Fibroblast of skin of right quadriceps (primary cell): Measurements from ENCODE around the gene ZP2.
"Not testable (repeated sequence)": the region's sequence is repeated elsewhere in the genome, so short reads cannot be mapped to it uniquely, and the experiment has no call there.

Experiments used
- DNase-seq: peaks from one replicate; pipeline ENCODE4 v3.0.0-alpha.2; 2013

The ZP2 gene

GRCh38 chr16:21211486-21211885 is at the start of gene ZP2:
TSS of gene ZP2 (minus strand) at chr16:21211574. CDS start at chr16:21211547, 27 bp downstream.
- no peak for DNase-seq

- no peak for DNase-seq
These were observed 45.9 kb upstream of the ZP2 start for GRCh38 chr16:21257284-21257683.

- DNase-seq, result no peak
These were observed 45.3 kb upstream of the ZP2 start for GRCh38 chr16:21256636-21257035.

- DNase-seq, result no peak
These were observed 42.1 kb upstream of the ZP2 start for GRCh38 chr16:21253470-21253869.

- no peak for DNase-seq
These were observed 38.9 kb upstream of the ZP2 start for GRCh38 chr16:21250072-21250923.

- not testable (repeated sequence) for DNase-seq
These were observed 36.8 kb upstream of the ZP2 start for GRCh38 chr16:21248179-21248578.

- no peak for DNase-seq
These were observed 33.3 kb upstream of the ZP2 start for GRCh38 chr16:21244518-21245215.

- no peak for DNase-seq
These were observed 31.4 kb upstream of the ZP2 start for GRCh38 chr16:21242756-21243155.

- no peak for DNase-seq
These were observed 28.3 kb upstream of the ZP2 start for GRCh38 chr16:21239646-21240045.

GRCh38 chr16:21236831-21237230 is 25.5 kb upstream of the ZP2 start:
- no peak for DNase-seq

- DNase-seq, result no peak
These were observed 23.8 kb upstream of the ZP2 start for GRCh38 chr16:21235199-21235585.

GRCh38 chr16:21233521-21234150 is 22.3 kb upstream of the ZP2 start, which contains the start of gene ANKS4B:
TSS of gene ANKS4B (plus strand) at chr16:21233699. CDS start at chr16:21233738, 39 bp downstream.
- DNase-seq, result no peak

GRCh38 chr16:21233045-21233520 is 21.7 kb upstream of the ZP2 start:
- DNase-seq, result no peak

- no peak for DNase-seq
These were observed 17.0 kb upstream of the ZP2 start for GRCh38 chr16:21228361-21228872.

- DNase-seq, result no peak
These were observed 16.5 kb upstream of the ZP2 start for GRCh38 chr16:21227866-21228265.

GRCh38 chr16:21226749-21227148 is 15.4 kb upstream of the ZP2 start:
- no peak for DNase-seq

- DNase-seq, result no peak
These were observed 13.4 kb upstream of the ZP2 start for GRCh38 chr16:21224800-21225199.

GRCh38 chr16:21223787-21224186 is 12.4 kb upstream of the ZP2 start:
- no peak for DNase-seq

- DNase-seq, result no peak
These were observed 11.3 kb upstream of the ZP2 start for GRCh38 chr16:21222495-21223337.

GRCh38 chr16:21219551-21219950 is 8.2 kb upstream of the ZP2 start:
- no peak for DNase-seq

- DNase-seq, result no peak
These were observed 6.8 kb upstream of the ZP2 start for GRCh38 chr16:21218153-21218552.

GRCh38 chr16:21217121-21217520 is 5.7 kb upstream of the ZP2 start:
- no peak for DNase-seq
